GM12878 (cell line): ENCODE measurements around the gene SLC24A3. TPM values are rescaled to one million over a fixed set of nuclear protein-coding genes. Genes with fewer than 3 reads are reported as not detected.

Experiments used
- ATAC-seq: fragments of 200-7000 bp; cut with Tn5 transposase; 3 replicates; pipeline ENCODE4 v1.9.1; 2020; ENCODE audit warnings: mild to moderate bottlenecking, moderate library complexity
- BruUV-seq: library from RNA; stranded (reverse); fragments of 400-500 nt; replicated peaks from 2 replicates; lab custom pipeline; 2021; lab: Mats Ljungman, UMichigan
- CTCF ChIA-PET: fragments of 300-600 bp; sonication (Branson Sonifier 250); formaldehyde crosslinking; extraction: SDS; loops from one replicate; lab custom pipeline; 2021; ENCODE audit warnings: inconsistent platforms; lab: Yijun Ruan, JAX
- POLR2A ChIA-PET: fragments of 350-600 bp; formaldehyde crosslinking; extraction: SDS; loops from one replicate; lab custom pipeline; 2021; ENCODE audit warnings: inconsistent platforms; lab: Charles Lee
- RAD21 ChIA-PET: fragments of 300-600 bp; sonication (Branson Sonifier 250); formaldehyde crosslinking; loops from one replicate; lab custom pipeline; 2023; ENCODE audit warnings: antibody characterized with exemption; ENCODE audit not compliant: unreplicated experiment; lab: Charles Lee
- SMC1A ChIA-PET: fragments of 300-600 bp; sonication (Branson Sonifier 250); formaldehyde crosslinking; loops from one replicate; lab custom pipeline; 2023; ENCODE audit not compliant: unreplicated experiment, uncharacterized antibody; lab: Charles Lee
- DNase-seq: peaks from one replicate; pipeline ENCODE4 v3.0.0-alpha.2; 2011; ENCODE audit warnings: low read depth, low spot score
- FAIRE-seq: peaks from 3 replicates; lab custom pipeline; 2011; peaks lifted over from hg19 to GRCh38; lab: Jason Lieb, UNC
- H2AFZ ChIP-seq: 2 replicates; pipeline ENCODE4 v1.6.0; 2011; ENCODE audit warnings: low read depth, low read length, control low read depth; ENCODE audit not compliant: control insufficient read depth
- H3K27ac ChIP-seq: 2 replicates; pipeline ENCODE4 v1.5.1; 2011; ENCODE audit warnings: control low read depth; ENCODE audit not compliant: control insufficient read depth, insufficient read depth
- H3K27me3 ChIP-seq, 2 experiments: replicated peaks in 1 of 2; 2 replicates each; pipeline versions ENCODE4 v1.6.0 to v1.6.1; 2011; ENCODE audit warnings: low read length in 1 of 2; ENCODE audit not compliant: control insufficient read depth in 2 of 2, insufficient read depth in 2 of 2
- H3K36me3 ChIP-seq, 2 experiments: 2 replicates each; pipeline ENCODE4 v1.5.1; 2011; ENCODE audit warnings: low read length in 1 of 2; ENCODE audit not compliant: control insufficient read depth in 2 of 2, insufficient read depth in 2 of 2
- H3K4me1 ChIP-seq: 2 replicates; pipeline ENCODE4 v1.6.1; 2011; ENCODE audit warnings: mild to moderate bottlenecking, low read length, moderate library complexity, mixed read lengths; ENCODE audit not compliant: control insufficient read depth, insufficient read depth
- H3K4me2 ChIP-seq: 2 replicates; pipeline ENCODE4 v1.6.0; 2011; ENCODE audit warnings: control low read depth; ENCODE audit not compliant: control insufficient read depth, insufficient read depth
- H3K4me3 ChIP-seq: fragments of 200-600 bp; sonication (generic); 2 replicates; pipeline ENCODE4 v1.5.1; 2016
- H3K79me2 ChIP-seq: 2 replicates; pipeline ENCODE4 v1.6.0; 2011; ENCODE audit warnings: low read length; ENCODE audit not compliant: control insufficient read depth, insufficient read depth
- H3K9ac ChIP-seq: 2 replicates; pipeline ENCODE4 v1.8.0; 2011; ENCODE audit warnings: low read length, control low read depth, mixed read lengths; ENCODE audit not compliant: control insufficient read depth, insufficient read depth
- H3K9me3 ChIP-seq: replicated peaks from 3 replicates; pipeline ENCODE4 v1.5.1; 2011; ENCODE audit warnings: mild to moderate bottlenecking, low read length; ENCODE audit not compliant: control insufficient read depth, insufficient read depth
- H4K20me1 ChIP-seq: 2 replicates; pipeline ENCODE4 v1.6.0; 2011; ENCODE audit not compliant: control insufficient read depth, insufficient read depth
- CHD4 ChIP-seq: fragments of 200-600 bp; sonication (generic); IDR thresholded peaks from 2 replicates; pipeline ENCODE4 v1.6.1; 2016; ENCODE audit warnings: mild to moderate bottlenecking
- FOXK2 ChIP-seq: fragments of 450-650 bp; IDR thresholded peaks from 2 replicates; pipeline ENCODE4 v1.6.1; 2017; ENCODE audit warnings: mild to moderate bottlenecking, moderate library complexity
- IKZF2 ChIP-seq, 2 experiments: fragments of 450-650 bp; IDR thresholded peaks; 2 replicates each; pipeline ENCODE4 v1.6.1; 2017; ENCODE audit warnings: mild to moderate bottlenecking in 2 of 2, moderate library complexity in 2 of 2
- NR2F1 ChIP-seq: fragments of 450-650 bp; conservative IDR thresholded peaks from 2 replicates; pipeline ENCODE4 v1.6.1; 2017; ENCODE audit warnings: mild to moderate bottlenecking
- RCOR1 ChIP-seq: conservative IDR thresholded peaks from 2 replicates; pipeline ENCODE4 v1.6.1; 2012; ENCODE audit warnings: low read depth, low read length, improper control_type of control experiment
- RFX5 ChIP-seq: IDR thresholded peaks from 2 replicates; pipeline ENCODE4 v1.6.1; 2011; ENCODE audit warnings: low read depth, low read length, improper control_type of control experiment
- SIN3A ChIP-seq: IDR thresholded peaks from 2 replicates; pipeline ENCODE4 v1.6.1; 2012; ENCODE audit warnings: low read depth, low read length, improper control_type of control experiment
- SUPT20H ChIP-seq: IDR thresholded peaks from 2 replicates; pipeline ENCODE4 v1.6.1; 2011; ENCODE audit warnings: low read depth, mild to moderate bottlenecking, low read length, moderate library complexity, borderline replicate concordance; ENCODE audit not compliant: control insufficient read depth
- SUZ12 ChIP-seq: fragments of 200-600 bp; sonication (generic); IDR thresholded peaks from one replicate; pipeline ENCODE4 v1.6.1; 2018; ENCODE audit warnings: antibody characterized with exemption, mild to moderate bottlenecking; ENCODE audit not compliant: unreplicated experiment
- TAF1 ChIP-seq: IDR thresholded peaks from 2 replicates; pipeline ENCODE4 v1.6.1; 2011; ENCODE audit warnings: mild to moderate bottlenecking, low read depth, low read length, borderline replicate concordance
- YY1 ChIP-seq: IDR thresholded peaks from 2 replicates; pipeline ENCODE4 v1.6.1; 2011; ENCODE audit warnings: low read depth, mild to moderate bottlenecking, low read length
- ZNF384 ChIP-seq: IDR thresholded peaks from 2 replicates; pipeline ENCODE4 v1.6.1; 2012; ENCODE audit warnings: low read depth, mild to moderate bottlenecking, low read length, improper control_type of control experiment, borderline replicate concordance
- WGBS: methylation state at CpG from one replicate; pipeline ENCODE4 v1.1.6; 2016; ENCODE audit warnings: low lambda C conversion rate; ENCODE audit not compliant: insufficient replicate concordance, insufficient coverage; ENCODE audit errors: missing lambda C conversion rate; 5-methylcytosine and 5-hydroxymethylcytosine counted together
- in situ Hi-C: fragments of 300-500 bp; cut with MboI; formaldehyde crosslinking; loops from 9 replicates; pipeline ENCODE4 v1.14.3; 2018; ENCODE audit warnings: mixed read lengths
- intact Hi-C: fragments of 100-400 bp; cut with micrococcal nuclease; formaldehyde crosslinking; loops from one replicate; pipeline ENCODE4 v1.14.2; 2022; ENCODE audit not compliant: unreplicated experiment
- polyA plus RNA-seq, 11 experiments: library from polyadenylated mRNA; depleted of rRNA in 4 of 11; unstranded in 6 of 11; stranded (reverse) in 5 of 11; fragments of >200 nt; fragmentation: Nextera tagmentation in 4 of 11; fragmentation: Illumina TruSeq in 1 of 11; extraction: Ambion mirVana in 4 of 11; extraction: Trizol in 1 of 11; gene quantifications; 1 replicate in 1 of 11; 2 replicates in 10 of 11; pipeline versions ENCODE4 v1.2.1 to v1.2.3, GENCODE V29; 2011 to 2016; ENCODE audit warnings: inconsistent platforms in 2 of 11, missing spikeins in 2 of 11, low read depth in 1 of 11
- total RNA-seq, 4 experiments: library from RNA; depleted of rRNA in 3 of 4; stranded (reverse); fragments of >200 nt in 3 of 4; fragmentation: Illumina TruSeq in 1 of 4; extraction: Trizol in 1 of 4; gene quantifications; 2 replicates each; pipeline versions ENCODE4 v1.2.1 to v1.2.3, GENCODE V29; 2013 to 2021
- TF ChIP-seq, protein P1 (sequence below): fragments of 150-350 bp; IDR thresholded peaks from 2 replicates; pipeline ENCODE4 v1.6.1; 2016; ENCODE audit warnings: low read depth, low read length
- TF ChIP-seq, protein P2 (sequence below): IDR thresholded peaks from 2 replicates; pipeline ENCODE4 v1.6.1; 2012; ENCODE audit warnings: low read depth, low read length, improper control_type of control experiment

SLC24A3 gene
- total and polyA plus RNA-seq, 10 of the 15 experiments (the other 5 are each of a cell fraction or from before 2014, with no cell fraction given) = 0.04 TPM; not detected in 9

DNA sequence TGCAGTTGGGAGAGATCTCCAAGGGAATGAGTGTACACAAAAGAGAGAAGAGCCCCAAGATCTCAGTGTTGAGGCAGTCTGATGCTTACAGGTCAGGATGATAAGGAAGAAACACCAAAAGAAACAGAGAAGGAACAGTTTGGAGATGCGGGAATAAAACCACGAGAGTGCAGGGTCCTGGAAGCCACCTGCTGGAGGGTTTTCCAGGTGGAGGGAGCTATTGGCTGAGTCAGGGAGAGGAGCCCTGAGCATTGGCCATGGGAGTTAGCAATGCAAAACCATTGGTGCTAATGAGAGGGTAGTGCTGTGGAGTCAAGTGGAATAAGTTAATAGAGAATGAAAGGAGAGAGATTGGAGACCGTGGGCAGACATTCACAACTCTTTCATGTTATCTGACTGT, 506.4 kb downstream of the SLC24A3 start (continued):
- TF ChIP-seq IKZF2 (IDR thresholded peaks at IDR 0.05) (no peak), SIN3A (no peak), NR2F1 (no peak)
- TF ChIP-seq, all 136 proteins: peak for 0

DNA sequence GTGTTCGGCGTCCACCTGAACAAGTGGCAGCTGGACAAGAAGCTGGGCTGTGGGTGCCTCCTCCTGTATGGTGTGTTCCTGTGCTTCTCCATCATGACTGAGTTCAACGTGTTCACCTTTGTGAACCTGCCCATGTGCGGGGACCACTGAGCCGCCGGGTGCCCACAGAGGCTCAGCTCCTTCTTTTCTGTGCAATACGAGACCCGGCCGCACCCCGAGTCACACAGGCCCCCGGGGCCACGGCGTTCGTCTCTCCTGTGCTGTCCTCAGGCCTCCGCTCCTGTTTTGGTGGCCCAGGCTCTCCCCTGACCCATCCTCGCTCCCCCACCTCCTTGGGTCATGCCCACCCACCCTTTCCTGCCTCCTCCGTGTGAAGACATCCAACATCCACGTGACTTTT, 508.5 kb downstream of the SLC24A3 start:
- BruUV-seq = no TSS peak
- DNase-seq = no peak
- ATAC-seq = no peak

DNA sequence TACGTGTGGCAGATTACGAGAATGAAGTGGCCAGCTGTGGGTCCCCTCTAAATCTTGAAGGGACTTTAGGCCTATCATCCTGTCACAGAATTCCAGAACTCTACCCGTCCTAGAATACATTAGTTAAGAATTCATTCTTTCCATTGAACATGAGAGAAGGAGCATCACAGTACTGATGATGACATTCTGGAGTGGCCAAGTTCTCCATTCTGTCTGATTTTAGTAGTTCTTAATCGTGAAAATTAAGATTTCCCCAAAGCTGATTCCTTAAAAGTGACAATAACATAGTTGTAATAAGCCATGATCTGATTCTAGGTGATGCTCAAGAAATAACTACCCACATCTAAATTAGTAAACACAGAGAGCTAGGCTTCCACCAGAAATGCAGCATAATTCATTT, 510.6 kb downstream of the SLC24A3 start:
- Histone ChIP-seq H3K4me1 (no peaks in the 10 kb centered on the region; the same call in 1 of the 2 replicates), H4K20me1 (no peaks in the 10 kb centered on the region), H3K79me2 (no peaks in the 10 kb centered on the region), H3K27me3 (no peaks in the 10 kb centered on the region), H3K9ac (no peak overlapping the region), H2AFZ (no peak overlapping the region), H3K36me3 (no peaks in the 10 kb centered on the region), H3K27ac (no peak overlapping the region), H3K4me2 (no peak overlapping the region), H3K9me3 (no peaks in the 10 kb centered on the region), H3K4me3 (no peak overlapping the region)
- ChIA-PET RAD21 (no interaction called here), POLR2A (no interaction called here), SMC1A (interaction anchor here (0.7 to 4.5 kb wide), 4 partner anchors 8 to 19 kb away, joined by 3 to 23 read pairs (median 4); no protein-coding TSS in a partner anchor), CTCF (interaction anchor here (0.6 to 0.9 kb wide), 2 partner anchors 9 to 329 kb away, joined by 3 read pairs; no protein-coding TSS in a partner anchor)
- 39% methylated on average over 4 of the region's 4 CpGs for WGBS
- in situ Hi-C loops = no loop called here
- FAIRE-seq (no peak), DNase-seq (no peak), ATAC-seq (no peak)
- intact Hi-C loops = no loop called here
- no TSS peak for BruUV-seq
- TF ChIP-seq CHD4 (no peak), SUPT20H (no peak), SUZ12 (no peak), IKZF2 (IDR thresholded peaks at IDR 0.05) (no peak), RFX5 (no peak)
- TF ChIP-seq, protein P1, sequence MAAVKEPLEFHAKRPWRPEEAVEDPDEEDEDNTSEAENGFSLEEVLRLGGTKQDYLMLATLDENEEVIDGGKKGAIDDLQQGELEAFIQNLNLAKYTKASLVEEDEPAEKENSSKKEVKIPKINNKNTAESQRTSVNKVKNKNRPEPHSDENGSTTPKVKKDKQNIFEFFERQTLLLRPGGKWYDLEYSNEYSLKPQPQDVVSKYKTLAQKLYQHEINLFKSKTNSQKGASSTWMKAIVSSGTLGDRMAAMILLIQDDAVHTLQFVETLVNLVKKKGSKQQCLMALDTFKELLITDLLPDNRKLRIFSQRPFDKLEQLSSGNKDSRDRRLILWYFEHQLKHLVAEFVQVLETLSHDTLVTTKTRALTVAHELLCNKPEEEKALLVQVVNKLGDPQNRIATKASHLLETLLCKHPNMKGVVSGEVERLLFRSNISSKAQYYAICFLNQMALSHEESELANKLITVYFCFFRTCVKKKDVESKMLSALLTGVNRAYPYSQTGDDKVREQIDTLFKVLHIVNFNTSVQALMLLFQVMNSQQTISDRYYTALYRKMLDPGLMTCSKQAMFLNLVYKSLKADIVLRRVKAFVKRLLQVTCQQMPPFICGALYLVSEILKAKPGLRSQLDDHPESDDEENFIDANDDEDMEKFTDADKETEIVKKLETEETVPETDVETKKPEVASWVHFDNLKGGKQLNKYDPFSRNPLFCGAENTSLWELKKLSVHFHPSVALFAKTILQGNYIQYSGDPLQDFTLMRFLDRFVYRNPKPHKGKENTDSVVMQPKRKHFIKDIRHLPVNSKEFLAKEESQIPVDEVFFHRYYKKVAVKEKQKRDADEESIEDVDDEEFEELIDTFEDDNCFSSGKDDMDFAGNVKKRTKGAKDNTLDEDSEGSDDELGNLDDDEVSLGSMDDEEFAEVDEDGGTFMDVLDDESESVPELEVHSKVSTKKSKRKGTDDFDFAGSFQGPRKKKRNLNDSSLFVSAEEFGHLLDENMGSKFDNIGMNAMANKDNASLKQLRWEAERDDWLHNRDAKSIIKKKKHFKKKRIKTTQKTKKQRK = no peak
- TF ChIP-seq, protein P2, sequence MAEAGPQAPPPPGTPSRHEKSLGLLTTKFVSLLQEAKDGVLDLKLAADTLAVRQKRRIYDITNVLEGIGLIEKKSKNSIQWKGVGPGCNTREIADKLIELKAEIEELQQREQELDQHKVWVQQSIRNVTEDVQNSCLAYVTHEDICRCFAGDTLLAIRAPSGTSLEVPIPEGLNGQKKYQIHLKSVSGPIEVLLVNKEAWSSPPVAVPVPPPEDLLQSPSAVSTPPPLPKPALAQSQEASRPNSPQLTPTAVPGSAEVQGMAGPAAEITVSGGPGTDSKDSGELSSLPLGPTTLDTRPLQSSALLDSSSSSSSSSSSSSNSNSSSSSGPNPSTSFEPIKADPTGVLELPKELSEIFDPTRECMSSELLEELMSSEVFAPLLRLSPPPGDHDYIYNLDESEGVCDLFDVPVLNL = no peak

More for the DNA sequence above, 508.5 kb downstream of the SLC24A3 start:
- 52% methylated on average over 17 of the region's 18 CpGs for WGBS
- no peaks in the 10 kb centered on the region for H3K4me1 ChIP-seq
- H3K79me2 ChIP-seq = no peaks in the 10 kb centered on the region
- H3K36me3 ChIP-seq = no peaks in the 10 kb centered on the region
- FAIRE-seq = no peak
- in situ Hi-C loops (no loop called here), intact Hi-C loops (no loop called here)
- ChIA-PET SMC1A (interaction anchor here (1.2 kb wide), 1 partner anchor 16 kb away, joined by 3 read pairs; no protein-coding TSS in a partner anchor), POLR2A (interaction anchor here (0.6 kb wide), 1 partner anchor 11 kb away, joined by 5 read pairs; no protein-coding TSS in a partner anchor), RAD21 (interaction anchor here (1.0 kb wide), 1 partner anchor 66 kb away, joined by 3 read pairs; no protein-coding TSS in a partner anchor), CTCF (no interaction called here)
- no peak overlapping the region for H3K9ac ChIP-seq
- no peak overlapping the region for H3K4me3 ChIP-seq
- no peaks in the 10 kb centered on the region; the same call in 2 of the 3 replicates for H3K9me3 ChIP-seq
- H3K27ac ChIP-seq = no peak overlapping the region
- no peak overlapping the region for H2AFZ ChIP-seq
- TF ChIP-seq FOXK2 = no peak
- TF ChIP-seq ZNF384 = no peak
- TF ChIP-seq IKZF2 (IDR thresholded peaks at IDR 0.05) = no peak
- TF ChIP-seq RCOR1 = no peak
- TF ChIP-seq YY1 = no peak
- no peak for TF ChIP-seq TAF1
- no peaks in the 10 kb centered on the region for H4K20me1 ChIP-seq
- H3K27me3 ChIP-seq = peaks cover 0 to 2% of the 10 kb centered on the region in 2 experiments; a peak in 1 of 4 replicates
- H3K4me2 ChIP-seq = no peak overlapping the region
